ENCODE measurements around the gene ARL14EP. TPM values are rescaled to one million over a fixed set of nuclear protein-coding genes. Genes with fewer than 3 reads are reported as not detected.

ARL14EP gene
- total RNA-seq, 1 experiment from 2014 or later: 25.3 TPM

DNA sequence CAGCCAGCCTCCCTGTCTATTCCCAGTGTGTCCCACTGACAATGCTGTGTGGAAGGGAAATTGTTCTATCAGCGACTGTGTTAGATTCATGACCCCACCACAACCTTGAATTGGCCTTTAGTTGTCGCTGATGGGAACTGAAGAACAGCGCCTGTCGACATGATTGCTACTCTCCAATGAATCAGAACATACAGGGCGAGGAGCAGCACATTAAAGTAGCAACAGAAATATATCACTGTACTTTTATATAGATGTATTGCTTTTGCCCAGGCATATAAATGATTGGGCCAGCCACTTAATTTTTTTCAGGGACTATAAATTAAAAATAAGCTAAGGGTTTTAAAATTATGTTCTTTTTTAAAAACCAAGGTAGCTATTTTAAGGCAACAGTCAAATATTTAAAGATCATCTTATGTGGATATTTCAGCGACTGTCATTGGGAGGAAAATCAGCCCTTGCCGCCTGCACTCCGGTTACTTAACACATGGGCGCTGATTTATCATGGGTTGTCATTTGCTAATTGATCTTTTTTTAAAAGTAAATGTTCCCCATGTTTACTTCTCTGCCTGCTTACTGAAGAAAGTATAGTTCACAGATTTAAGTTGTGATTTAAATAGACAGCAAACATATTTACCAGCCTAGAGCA is 42.1 kb downstream of the ARL14EP start:
- no peak overlapping the region for H3K4me3 ChIP-seq (replicated peaks in 1 of 2; ENCODE audit: low read depth in 1 of 2, low read length in 2 of 2)
- CTCF ChIA-PET: no interaction called here
- no peak overlapping the region for H3K27ac ChIP-seq (ENCODE audit: low read depth, low read length)
- BruUV-seq (replicated peaks): no TSS peak
- POLR2A ChIA-PET: no interaction called here
- ATAC-seq: no peak
- RAD21 ChIA-PET (ENCODE audit: low non-redundant PET in 1 of 2, low total read pairs in 2 of 2, uncharacterized antibody in 2 of 2, unreplicated experiment in 2 of 2): no interaction called here
- H3K9me3 ChIP-seq (ENCODE audit: control insufficient read depth in 1 of 2, insufficient read depth in 1 of 2, low read depth in 1 of 2, low read length in 2 of 2): no peaks in the 10 kb centered on the region
- DNase-seq (ENCODE audit: low read depth, low spot score): no peak
- H3K79me2 ChIP-seq (ENCODE audit: insufficient read depth, low read length): no peaks in the 10 kb centered on the region
- intact Hi-C loops (cut with micrococcal nuclease): no loop called here
- H3K4me2 ChIP-seq (ENCODE audit: low read length): no peak overlapping the region
- no peaks in the 10 kb centered on the region for H3K36me3 ChIP-seq (ENCODE audit: control insufficient read depth in 1 of 2, insufficient read depth in 2 of 2, low read length in 2 of 2)
- no peaks in the 10 kb centered on the region for H3K4me1 ChIP-seq (ENCODE audit: control insufficient read depth in 1 of 2, insufficient read depth in 2 of 2, low read length in 2 of 2)
- H2AFZ ChIP-seq (ENCODE audit: low read depth, low read length, poor library complexity, severe bottlenecking): no peak overlapping the region
- H3K9ac ChIP-seq (ENCODE audit: low read length): no peak overlapping the region
- no peaks in the 10 kb centered on the region for H3K9me2 ChIP-seq (ENCODE audit: insufficient read depth)
- no peaks in the 10 kb centered on the region for H4K20me1 ChIP-seq (ENCODE audit: insufficient read depth)
- TF ChIP-seq, protein P1, sequence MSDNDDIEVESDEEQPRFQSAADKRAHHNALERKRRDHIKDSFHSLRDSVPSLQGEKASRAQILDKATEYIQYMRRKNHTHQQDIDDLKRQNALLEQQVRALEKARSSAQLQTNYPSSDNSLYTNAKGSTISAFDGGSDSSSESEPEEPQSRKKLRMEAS (IDR thresholded peaks at IDR 0.05): no peak
- TF ChIP-seq EZH2phosphoT487 (IDR thresholded peaks at IDR 0.05; ENCODE audit: borderline replicate concordance) (no peak), ELF1 (IDR thresholded peaks at IDR 0.05; ENCODE audit: borderline replicate concordance, low read depth) (no peak), YY1 (IDR thresholded peaks at IDR 0.05; ENCODE audit: extremely low read depth, insufficient replicate concordance, low read depth, low read length) (no peak), EGR1 (IDR thresholded peaks at IDR 0.05; ENCODE audit: low read depth) (no peak), SIN3A (IDR thresholded peaks at IDR 0.05; ENCODE audit: low read depth) (no peak), SP1 (IDR thresholded peaks at IDR 0.05; ENCODE audit: low read depth) (no peak), JUND (IDR thresholded peaks at IDR 0.05) (no peak), TCF7L2 (IDR thresholded peaks at IDR 0.05; ENCODE audit: borderline replicate concordance, extremely low read depth, insufficient read depth, insufficient read length) (no peak), RAD21 (IDR thresholded peaks at IDR 0.05; ENCODE audit: low read depth) (no peak), EZH2 (IDR thresholded peaks at IDR 0.05) (no peak), FOSL1 (IDR thresholded peaks at IDR 0.05; ENCODE audit: low read depth) (no peak), ZNF274 (IDR thresholded peaks at IDR 0.05; ENCODE audit: low read depth, low read length) (no peak)
- TF ChIP-seq, protein P2, sequence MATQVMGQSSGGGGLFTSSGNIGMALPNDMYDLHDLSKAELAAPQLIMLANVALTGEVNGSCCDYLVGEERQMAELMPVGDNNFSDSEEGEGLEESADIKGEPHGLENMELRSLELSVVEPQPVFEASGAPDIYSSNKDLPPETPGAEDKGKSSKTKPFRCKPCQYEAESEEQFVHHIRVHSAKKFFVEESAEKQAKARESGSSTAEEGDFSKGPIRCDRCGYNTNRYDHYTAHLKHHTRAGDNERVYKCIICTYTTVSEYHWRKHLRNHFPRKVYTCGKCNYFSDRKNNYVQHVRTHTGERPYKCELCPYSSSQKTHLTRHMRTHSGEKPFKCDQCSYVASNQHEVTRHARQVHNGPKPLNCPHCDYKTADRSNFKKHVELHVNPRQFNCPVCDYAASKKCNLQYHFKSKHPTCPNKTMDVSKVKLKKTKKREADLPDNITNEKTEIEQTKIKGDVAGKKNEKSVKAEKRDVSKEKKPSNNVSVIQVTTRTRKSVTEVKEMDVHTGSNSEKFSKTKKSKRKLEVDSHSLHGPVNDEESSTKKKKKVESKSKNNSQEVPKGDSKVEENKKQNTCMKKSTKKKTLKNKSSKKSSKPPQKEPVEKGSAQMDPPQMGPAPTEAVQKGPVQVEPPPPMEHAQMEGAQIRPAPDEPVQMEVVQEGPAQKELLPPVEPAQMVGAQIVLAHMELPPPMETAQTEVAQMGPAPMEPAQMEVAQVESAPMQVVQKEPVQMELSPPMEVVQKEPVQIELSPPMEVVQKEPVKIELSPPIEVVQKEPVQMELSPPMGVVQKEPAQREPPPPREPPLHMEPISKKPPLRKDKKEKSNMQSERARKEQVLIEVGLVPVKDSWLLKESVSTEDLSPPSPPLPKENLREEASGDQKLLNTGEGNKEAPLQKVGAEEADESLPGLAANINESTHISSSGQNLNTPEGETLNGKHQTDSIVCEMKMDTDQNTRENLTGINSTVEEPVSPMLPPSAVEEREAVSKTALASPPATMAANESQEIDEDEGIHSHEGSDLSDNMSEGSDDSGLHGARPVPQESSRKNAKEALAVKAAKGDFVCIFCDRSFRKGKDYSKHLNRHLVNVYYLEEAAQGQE (IDR thresholded peaks at IDR 0.05; ENCODE audit: low read depth): no peak
- TF ChIP-seq, protein P3, sequence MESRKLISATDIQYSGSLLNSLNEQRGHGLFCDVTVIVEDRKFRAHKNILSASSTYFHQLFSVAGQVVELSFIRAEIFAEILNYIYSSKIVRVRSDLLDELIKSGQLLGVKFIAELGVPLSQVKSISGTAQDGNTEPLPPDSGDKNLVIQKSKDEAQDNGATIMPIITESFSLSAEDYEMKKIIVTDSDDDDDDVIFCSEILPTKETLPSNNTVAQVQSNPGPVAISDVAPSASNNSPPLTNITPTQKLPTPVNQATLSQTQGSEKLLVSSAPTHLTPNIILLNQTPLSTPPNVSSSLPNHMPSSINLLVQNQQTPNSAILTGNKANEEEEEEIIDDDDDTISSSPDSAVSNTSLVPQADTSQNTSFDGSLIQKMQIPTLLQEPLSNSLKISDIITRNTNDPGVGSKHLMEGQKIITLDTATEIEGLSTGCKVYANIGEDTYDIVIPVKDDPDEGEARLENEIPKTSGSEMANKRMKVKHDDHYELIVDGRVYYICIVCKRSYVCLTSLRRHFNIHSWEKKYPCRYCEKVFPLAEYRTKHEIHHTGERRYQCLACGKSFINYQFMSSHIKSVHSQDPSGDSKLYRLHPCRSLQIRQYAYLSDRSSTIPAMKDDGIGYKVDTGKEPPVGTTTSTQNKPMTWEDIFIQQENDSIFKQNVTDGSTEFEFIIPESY (IDR thresholded peaks at IDR 0.05; ENCODE audit: extremely low read depth, insufficient replicate concordance, low read length): no peak
- peaks cover 31% of the 10 kb centered on the region; the same call in 1 of the 2 replicates for H3K27me3 ChIP-seq (ENCODE audit: insufficient read depth, low read length)
